Measurements from ENCODE around the gene OR2K2.
"Not testable (repeated sequence)": the region's sequence is repeated elsewhere in the genome, so short reads cannot be mapped to it uniquely, and the experiment has no call there.

Gene OR2K2

GRCh38 chr9:111330124-111330523 is at the start of gene OR2K2:
Gene OR2K2, minus strand, starts transcription at chr9:111330224. Its CDS starts 1,791 bp downstream, at chr9:111328433.
- DNase-seq (ENCODE audit: low read depth): no peak

GRCh38 chr9:111375817-111376564 is 46.0 kb upstream of the OR2K2 start:
- DNase-seq (ENCODE audit: low read depth): no peak

- DNase-seq (ENCODE audit: low read depth): no peak
Observed at GRCh38 chr9:111375062-111375461, 45.0 kb upstream of the OR2K2 start.

GRCh38 chr9:111372297-111372696 is 42.3 kb upstream of the OR2K2 start:
- no peak for DNase-seq (ENCODE audit: low read depth)

- DNase-seq (ENCODE audit: low read depth): no peak
Observed at GRCh38 chr9:111366978-111367377, 37.0 kb upstream of the OR2K2 start.

GRCh38 chr9:111362526-111362925 is 32.5 kb upstream of the OR2K2 start:
- no peak for DNase-seq (ENCODE audit: low read depth)

- no peak for DNase-seq (ENCODE audit: low read depth)
Observed at GRCh38 chr9:111360881-111361280, 30.9 kb upstream of the OR2K2 start.

- DNase-seq (ENCODE audit: low read depth): peak; percentile 82
Observed at GRCh38 chr9:111356481-111357244, 26.6 kb upstream of the OR2K2 start.

GRCh38 chr9:111352545-111352944 is 22.5 kb upstream of the OR2K2 start:
- DNase-seq (ENCODE audit: low read depth): no peak

- no peak for DNase-seq (ENCODE audit: low read depth)
Observed at GRCh38 chr9:111350556-111350955, 20.5 kb upstream of the OR2K2 start.

GRCh38 chr9:111349766-111350165 is 19.7 kb upstream of the OR2K2 start:
- DNase-seq (ENCODE audit: low read depth): no peak

- DNase-seq (ENCODE audit: low read depth): no peak
Observed at GRCh38 chr9:111348821-111349271, 18.8 kb upstream of the OR2K2 start.

- not testable (repeated sequence) for DNase-seq (ENCODE audit: low read depth)
Observed at GRCh38 chr9:111334318-111334863, 4.4 kb upstream of the OR2K2 start.

- DNase-seq (ENCODE audit: low read depth): no peak
Observed at GRCh38 chr9:111320631-111321030, 9.4 kb downstream of the OR2K2 start.

- DNase-seq (ENCODE audit: low read depth): peak; percentile 7
Observed at GRCh38 chr9:111316796-111317195, 13.2 kb downstream of the OR2K2 start.

- no peak for DNase-seq (ENCODE audit: low read depth)
Observed at GRCh38 chr9:111305914-111306313, 24.1 kb downstream of the OR2K2 start.

- DNase-seq (ENCODE audit: low read depth): not testable (repeated sequence)
Observed at GRCh38 chr9:111304000-111304399, 26.0 kb downstream of the OR2K2 start.

GRCh38 chr9:111301195-111301594 is 28.8 kb downstream of the OR2K2 start:
- peak; percentile 88 for DNase-seq (ENCODE audit: low read depth)

GRCh38 chr9:111300140-111300735 is 29.8 kb downstream of the OR2K2 start:
- DNase-seq (ENCODE audit: low read depth): no peak

- DNase-seq (ENCODE audit: low read depth): not testable (repeated sequence)
Observed at GRCh38 chr9:111299599-111299966, 30.4 kb downstream of the OR2K2 start.

- peak; percentile 73 for DNase-seq (ENCODE audit: low read depth)
Observed at GRCh38 chr9:111298731-111299598, 31.1 kb downstream of the OR2K2 start.

GRCh38 chr9:111298111-111298510 is 31.9 kb downstream of the OR2K2 start:
- DNase-seq (ENCODE audit: low read depth): no peak
